RWPE2 (cell line): ENCODE results near the gene KRT84.
A peak's percentile ranks its signal among the peaks of the same experiment; 100 is the strongest.

Experiments
- ATAC-seq: fragments of 200-7000 bp; cut with Tn5 transposase; 3 replicates; pipeline ENCODE4 v1.9.1; 2021; ENCODE audit warnings: low read depth
- DNase-seq: peaks from one replicate; pipeline ENCODE4 v3.0.0-alpha.2; 2020; ENCODE audit warnings: low spot score
- H3K27ac ChIP-seq: fragments of 450-650 bp; 2 replicates; pipeline ENCODE4 v1.5.1; 2017; ENCODE audit warnings: mild to moderate bottlenecking; ENCODE audit not compliant: poor library complexity, severe bottlenecking
- H3K27me3 ChIP-seq: fragments of 250-450 bp; sonication (Bioruptor Pico); 2 replicates; pipeline ENCODE4 v1.5.1; 2021; ENCODE audit warnings: mild to moderate bottlenecking, moderate library complexity; ENCODE audit not compliant: insufficient read depth, poor library complexity, severe bottlenecking
- H3K36me3 ChIP-seq: fragments of 250-450 bp; sonication (Bioruptor Pico); 2 replicates; pipeline ENCODE4 v1.5.1; 2020; ENCODE audit warnings: low read depth, mild to moderate bottlenecking, moderate library complexity
- H3K4me1 ChIP-seq: fragments of 250-450 bp; sonication (Bioruptor Pico); 2 replicates; pipeline ENCODE4 v1.5.1; 2021; ENCODE audit warnings: mild to moderate bottlenecking, moderate library complexity; ENCODE audit not compliant: insufficient read depth, poor library complexity, severe bottlenecking
- H3K4me3 ChIP-seq: fragments of 250-450 bp; sonication (Bioruptor Pico); 2 replicates; pipeline ENCODE4 v1.5.1; 2021; ENCODE audit warnings: mild to moderate bottlenecking, moderate library complexity; ENCODE audit not compliant: severe bottlenecking
- H3K9me3 ChIP-seq: fragments of 250-450 bp; sonication (Bioruptor Pico); 2 replicates; pipeline ENCODE4 v1.5.1; 2021; ENCODE audit warnings: mild to moderate bottlenecking, moderate library complexity; ENCODE audit not compliant: severe bottlenecking
- CTCF ChIP-seq: fragments of 450-650 bp; IDR thresholded peaks from one replicate; pipeline ENCODE4 v1.5.1; 2017; ENCODE audit warnings: mild to moderate bottlenecking, moderate library complexity; ENCODE audit not compliant: poor library complexity, severe bottlenecking

Gene KRT84

GRCh38 chr12:52341066-52341580, 44.3 kb downstream of the KRT84 start:
- ATAC-seq (no peak), DNase-seq (no peak)
- Histone ChIP-seq H3K27me3 (no peaks in the 10 kb centered on the region), H3K4me3 (no peak overlapping the region), H3K9me3 (peaks cover 3% of the 10 kb centered on the region), H3K4me1 (peaks cover 20% of the 10 kb centered on the region), H3K36me3 (no peaks in the 10 kb centered on the region), H3K27ac (no peak overlapping the region)
- TF ChIP-seq CTCF: no peak

- no peak overlapping the region for H3K4me3 ChIP-seq
- DNase-seq (no peak), ATAC-seq (peak; percentile 82)
- no peak for TF ChIP-seq CTCF
- peaks cover 7% of the 10 kb centered on the region for H3K4me1 ChIP-seq
- no peaks in the 10 kb centered on the region for H3K36me3 ChIP-seq
- peaks cover 3% of the 10 kb centered on the region for H3K9me3 ChIP-seq
- H3K27ac ChIP-seq: no peak overlapping the region
- no peaks in the 10 kb centered on the region for H3K27me3 ChIP-seq
Observed at GRCh38 chr12:52338241-52338960, 47.1 kb downstream of the KRT84 start.

GRCh38 chr12:52337054-52337453, 48.4 kb downstream of the KRT84 start:
- Histone ChIP-seq H3K27me3 (no peaks in the 10 kb centered on the region), H3K4me3 (no peak overlapping the region), H3K27ac (no peak overlapping the region), H3K36me3 (no peaks in the 10 kb centered on the region), H3K4me1 (peaks cover 7% of the 10 kb centered on the region), H3K9me3 (peaks cover 3% of the 10 kb centered on the region)
- ATAC-seq: no peak
- no peak for TF ChIP-seq CTCF
- DNase-seq: no peak

GRCh38 chr12:52336641-52337040, 48.8 kb downstream of the KRT84 start:
- H3K27ac ChIP-seq: no peak overlapping the region
- DNase-seq: no peak

More at GRCh38 chr12:52336641-52337040, 48.8 kb downstream of the KRT84 start:
- TF ChIP-seq CTCF: no peak
- Histone ChIP-seq H3K9me3 (peaks cover 3% of the 10 kb centered on the region), H3K36me3 (no peaks in the 10 kb centered on the region), H3K4me3 (no peak overlapping the region), H3K4me1 (peaks cover 7% of the 10 kb centered on the region), H3K27me3 (no peaks in the 10 kb centered on the region)
- no peak for ATAC-seq
